Measurements from ENCODE around the gene BPHL. TPM values are rescaled to one million over a fixed set of nuclear protein-coding genes. Genes with fewer than 3 reads are reported as not detected.

BPHL gene
- total and polyA plus RNA-seq, 7 donors: 6.7 to 22.8 (median 9.0) TPM

DNA sequence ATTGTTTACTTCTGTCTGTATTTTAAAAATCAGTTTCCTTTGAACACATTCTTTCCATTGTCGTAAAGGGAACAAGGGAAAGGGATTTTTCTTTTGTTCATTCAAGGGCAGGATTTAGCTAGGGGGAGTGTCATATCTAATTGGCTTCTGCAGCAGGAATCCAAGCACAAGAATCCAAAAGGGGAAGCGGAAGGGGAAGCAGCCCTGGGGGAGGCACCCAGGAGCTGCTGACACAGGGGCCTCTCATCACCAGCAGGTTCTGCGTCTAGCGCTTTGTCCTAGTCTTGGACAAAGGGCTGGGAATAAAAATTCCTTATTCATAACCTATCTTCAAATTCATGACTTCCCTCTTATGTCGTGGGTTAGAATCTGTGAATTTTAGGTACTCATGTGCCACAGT, 36.6 kb upstream of the BPHL start:
- no peaks in the 10 kb centered on the region for H3K9me3 ChIP-seq
- TF ChIP-seq, protein P1, sequence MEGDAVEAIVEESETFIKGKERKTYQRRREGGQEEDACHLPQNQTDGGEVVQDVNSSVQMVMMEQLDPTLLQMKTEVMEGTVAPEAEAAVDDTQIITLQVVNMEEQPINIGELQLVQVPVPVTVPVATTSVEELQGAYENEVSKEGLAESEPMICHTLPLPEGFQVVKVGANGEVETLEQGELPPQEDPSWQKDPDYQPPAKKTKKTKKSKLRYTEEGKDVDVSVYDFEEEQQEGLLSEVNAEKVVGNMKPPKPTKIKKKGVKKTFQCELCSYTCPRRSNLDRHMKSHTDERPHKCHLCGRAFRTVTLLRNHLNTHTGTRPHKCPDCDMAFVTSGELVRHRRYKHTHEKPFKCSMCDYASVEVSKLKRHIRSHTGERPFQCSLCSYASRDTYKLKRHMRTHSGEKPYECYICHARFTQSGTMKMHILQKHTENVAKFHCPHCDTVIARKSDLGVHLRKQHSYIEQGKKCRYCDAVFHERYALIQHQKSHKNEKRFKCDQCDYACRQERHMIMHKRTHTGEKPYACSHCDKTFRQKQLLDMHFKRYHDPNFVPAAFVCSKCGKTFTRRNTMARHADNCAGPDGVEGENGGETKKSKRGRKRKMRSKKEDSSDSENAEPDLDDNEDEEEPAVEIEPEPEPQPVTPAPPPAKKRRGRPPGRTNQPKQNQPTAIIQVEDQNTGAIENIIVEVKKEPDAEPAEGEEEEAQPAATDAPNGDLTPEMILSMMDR (IDR thresholded peaks at IDR 0.05): no peak
- no peaks in the 10 kb centered on the region for H3K4me1 ChIP-seq
- no peak overlapping the region for H3K4me3 ChIP-seq
- 76 to 88% (median 82%) methylated on average over 5 of the region's 5 CpGs for WGBS, 3 donors
- DNase-seq (peak in 1 of 2 donors; percentile 25), ATAC-seq (peak in 1 of 4 donors; percentile 33)
- intact Hi-C loops (cut with DNase I): no loop called here
- no peaks in the 10 kb centered on the region for H3K27me3 ChIP-seq (ENCODE audit: insufficient read depth in 3 of 3, low read length in 2 of 3)
- peaks cover 20 to 98% of the 10 kb centered on the region in 2 donors for H3K36me3 ChIP-seq (ENCODE audit: insufficient read depth in 1 of 2, low read depth in 1 of 2)
- no peak overlapping the region for H3K27ac ChIP-seq

DNA sequence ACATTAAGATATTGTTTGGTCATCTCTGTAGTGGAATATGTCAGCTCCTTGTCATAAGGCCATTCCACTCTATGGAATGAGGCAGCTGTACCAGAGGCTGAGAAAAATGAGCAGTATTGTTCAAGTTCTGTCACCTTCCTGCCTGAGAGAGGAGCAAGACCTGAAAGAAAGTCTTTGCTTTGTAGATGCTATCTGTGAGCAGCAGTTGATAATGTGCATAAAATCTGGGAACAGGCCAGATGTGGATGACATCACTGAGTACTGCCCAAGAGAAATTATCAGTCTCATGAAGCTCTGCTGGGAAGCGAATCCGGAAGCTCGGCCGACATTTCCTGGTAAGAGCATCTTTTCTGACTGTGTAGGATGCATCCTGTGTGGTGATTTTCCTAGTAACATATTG, 33.4 kb upstream of the BPHL start:
- no peaks in the 10 kb centered on the region for H3K9me3 ChIP-seq
- TF ChIP-seq, protein P1 (IDR thresholded peaks at IDR 0.05): no peak
- WGBS, 3 donors: 80 to 87% (median 80%) methylated on average over 4 of the region's 4 CpGs
- H3K27me3 ChIP-seq (ENCODE audit: insufficient read depth in 3 of 3, low read length in 2 of 3): no peaks in the 10 kb centered on the region
- DNase-seq (no peak), ATAC-seq (no peak)
- H3K27ac ChIP-seq: no peak overlapping the region
- H3K4me3 ChIP-seq: no peak overlapping the region
- H3K36me3 ChIP-seq (ENCODE audit: insufficient read depth in 1 of 2, low read depth in 1 of 2): peaks cover 15 to 98% of the 10 kb centered on the region in 2 donors
- intact Hi-C loops (cut with DNase I): no loop called here
- no peaks in the 10 kb centered on the region for H3K4me1 ChIP-seq

DNA sequence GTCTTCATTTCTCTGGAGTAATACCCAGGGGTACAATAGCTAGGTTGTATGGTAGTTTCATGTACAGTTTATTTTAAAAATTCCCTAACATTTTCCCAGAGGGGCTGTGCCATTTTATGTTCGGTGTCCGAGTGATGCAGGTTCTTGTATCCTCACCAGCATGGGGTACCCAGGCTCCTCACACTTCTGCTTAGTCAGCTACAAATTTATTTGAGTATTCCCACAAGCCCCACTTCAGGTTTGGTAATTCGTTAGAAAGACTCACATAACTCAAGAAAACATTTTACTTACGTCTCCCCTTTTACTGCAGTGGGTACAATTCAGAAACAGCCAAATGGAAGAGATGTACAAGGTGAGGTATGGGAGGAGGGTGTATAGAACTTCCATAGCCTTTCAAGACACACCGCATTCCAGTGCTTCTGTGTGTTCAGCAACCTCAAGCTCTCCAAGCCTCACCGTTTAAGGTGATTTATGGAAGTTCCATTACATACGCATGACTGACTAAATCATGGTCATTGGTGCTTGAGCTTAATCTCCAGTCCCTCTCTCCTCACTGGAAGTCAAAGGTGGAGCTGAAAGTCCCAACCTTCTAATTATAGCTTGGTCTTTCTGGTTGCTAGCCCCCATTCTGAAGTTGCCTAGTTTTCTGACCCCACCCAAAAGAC, 32.1 kb upstream of the BPHL start:
- intact Hi-C loops (cut with DNase I): no loop called here
- DNase-seq: no peak
- 53 to 84% (median 55%) methylated on average over 7 of the region's 7 CpGs for WGBS, 3 donors
- Histone ChIP-seq H3K36me3 (ENCODE audit: insufficient read depth in 1 of 2, low read depth in 1 of 2) (peaks cover 12 to 89% of the 10 kb centered on the region in 2 donors), H3K9me3 (no peaks in the 10 kb centered on the region), H3K4me1 (no peaks in the 10 kb centered on the region), H3K4me3 (no peak overlapping the region), H3K27me3 (ENCODE audit: insufficient read depth in 3 of 3, low read length in 2 of 3) (no peaks in the 10 kb centered on the region), H3K27ac (no peak overlapping the region)
- TF ChIP-seq, protein P1 (IDR thresholded peaks at IDR 0.05): no peak
- ATAC-seq: no peak

DNA sequence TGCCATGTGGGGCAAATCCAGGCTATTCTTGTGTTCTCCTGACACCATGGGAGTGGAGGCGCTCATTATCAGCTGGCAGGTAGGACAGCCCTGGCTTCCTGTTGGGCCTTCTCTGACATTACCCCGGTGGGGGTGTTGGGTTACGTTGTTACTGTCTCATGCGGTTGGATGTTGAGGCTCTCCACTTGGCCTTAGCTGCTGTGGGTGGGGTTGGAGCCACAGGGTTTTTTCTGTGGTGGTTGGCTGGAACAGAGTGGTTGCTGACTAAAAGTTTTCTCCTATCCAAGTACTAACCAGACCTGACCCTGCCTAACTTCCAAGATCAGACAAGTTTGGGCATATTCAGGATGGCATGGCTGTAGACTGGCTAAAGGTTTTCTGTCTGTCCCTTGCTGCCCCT, 30.1 kb upstream of the BPHL start:
- DNase-seq (peak; percentile 45 to 59), ATAC-seq (peak; percentile 68 to 73 (median 70))
- no peaks in the 10 kb centered on the region for H3K9me3 ChIP-seq
- no peaks in the 10 kb centered on the region for H3K27me3 ChIP-seq (ENCODE audit: insufficient read depth in 3 of 3, low read length in 2 of 3)
- WGBS, 3 donors: 52 to 69% (median 59%) methylated on average over 4 of the region's 4 CpGs
- no peaks in the 10 kb centered on the region for H3K4me1 ChIP-seq
- no peak overlapping the region for H3K27ac ChIP-seq
- H3K4me3 ChIP-seq: no peak overlapping the region
- intact Hi-C loops (cut with DNase I): no loop called here
- TF ChIP-seq, protein P1 (IDR thresholded peaks at IDR 0.05): no peak
- peaks cover 10 to 70% of the 10 kb centered on the region in 2 donors for H3K36me3 ChIP-seq (ENCODE audit: insufficient read depth in 1 of 2, low read depth in 1 of 2)

DNA sequence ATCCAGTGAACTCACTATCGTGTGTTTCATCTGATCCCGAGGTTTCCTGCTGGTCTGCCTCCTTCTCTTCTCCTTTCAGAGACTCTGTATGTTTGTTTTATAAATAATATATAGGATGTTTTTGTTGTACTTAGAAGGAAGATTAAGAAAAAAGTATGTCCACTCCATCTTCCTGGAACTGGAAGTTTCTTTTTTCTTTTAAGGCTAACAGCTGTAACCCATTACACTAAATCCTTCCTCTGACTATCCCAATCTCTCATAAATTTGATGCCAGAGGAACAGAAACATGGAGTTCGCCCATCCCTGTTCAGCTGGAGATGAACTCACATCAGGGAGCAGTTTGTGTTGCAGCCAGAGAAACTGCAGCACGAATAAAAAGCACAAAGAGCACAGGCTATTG, 29.5 kb upstream of the BPHL start:
- Histone ChIP-seq H3K4me1 (no peaks in the 10 kb centered on the region), H3K9me3 (no peaks in the 10 kb centered on the region), H3K27ac (no peak overlapping the region), H3K4me3 (no peak overlapping the region), H3K27me3 (ENCODE audit: insufficient read depth in 3 of 3, low read length in 2 of 3) (no peaks in the 10 kb centered on the region), H3K36me3 (ENCODE audit: insufficient read depth in 1 of 2, low read depth in 1 of 2) (peaks cover 10 to 66% of the 10 kb centered on the region in 2 donors)
- WGBS, 3 donors: 56 to 63% (median 59%) methylated on average over 4 of the region's 4 CpGs
- intact Hi-C loops (cut with DNase I): no loop called here
- ATAC-seq (no peak), DNase-seq (no peak)
- TF ChIP-seq, protein P1 (IDR thresholded peaks at IDR 0.05): no peak

Data from psoas muscle (tissue), 8 donors.